GM18907 (cell line): ENCODE measurements around the gene LYPLA2.
"Not testable (repeated sequence)": the region's sequence is repeated elsewhere in the genome, so short reads cannot be mapped to it uniquely, and the experiment has no call there.

ENCODE experiments used
- ATAC-seq: cut with Tn5 transposase; IDR thresholded peaks from one replicate; pipeline ENCODE4 v1.9.1; 2021; ENCODE audit warnings: mild to moderate bottlenecking, moderate library complexity; ENCODE audit not compliant: unreplicated experiment

Gene LYPLA2

GRCh38 chr1:23777979-23778814 is 12.7 kb upstream of the LYPLA2 start, which contains the start of gene PITHD1:
PITHD1 (plus strand) TSS chr1:23778418; CDS start chr1:23778516, 98 bp downstream.
- ATAC-seq = peak; percentile 75

DNA sequence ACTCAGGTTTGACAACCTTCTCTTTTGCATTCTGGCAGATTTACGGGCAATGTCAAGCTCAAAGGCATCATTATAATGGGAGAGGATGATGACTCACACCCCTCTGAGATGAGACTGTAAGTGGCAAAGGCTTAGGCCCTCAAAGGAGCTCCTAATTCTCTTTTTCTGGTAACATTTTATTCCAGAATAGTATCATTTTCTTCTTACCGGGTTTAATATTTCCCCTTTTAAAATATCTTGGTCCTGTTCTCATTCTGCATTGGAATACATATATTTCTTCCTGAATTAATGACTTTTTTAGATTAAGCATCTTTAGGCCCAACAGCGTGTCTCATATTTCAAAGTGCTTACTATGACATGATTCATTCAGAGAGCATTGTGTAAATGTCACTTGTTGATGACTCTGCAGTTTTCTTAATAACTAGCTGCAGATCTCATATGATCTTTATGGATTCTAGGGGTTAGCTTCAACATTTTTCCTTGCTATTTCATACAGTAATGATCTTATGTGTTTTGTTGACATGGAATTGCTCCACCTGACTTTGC is 11.0 kb upstream of the LYPLA2 start:
- no peak for ATAC-seq

DNA sequence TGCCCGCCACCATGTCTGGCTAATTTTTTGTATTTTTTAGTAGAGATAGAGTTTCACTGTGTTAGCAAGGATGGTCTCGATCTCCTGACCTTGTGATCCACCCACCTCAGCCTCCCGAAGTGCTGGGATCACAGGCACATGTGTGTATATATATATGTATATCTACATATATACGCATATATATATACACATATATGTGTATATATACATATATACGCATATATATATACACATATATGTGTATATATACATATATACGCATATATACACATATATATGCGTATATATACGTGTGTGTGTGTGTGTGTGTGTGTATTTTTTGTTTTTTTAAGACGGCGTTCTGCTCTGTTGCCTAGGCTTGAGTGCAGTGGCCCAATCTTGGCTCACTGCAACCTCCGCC is 7.8 kb upstream of the LYPLA2 start:
- not testable (repeated sequence) for ATAC-seq

DNA sequence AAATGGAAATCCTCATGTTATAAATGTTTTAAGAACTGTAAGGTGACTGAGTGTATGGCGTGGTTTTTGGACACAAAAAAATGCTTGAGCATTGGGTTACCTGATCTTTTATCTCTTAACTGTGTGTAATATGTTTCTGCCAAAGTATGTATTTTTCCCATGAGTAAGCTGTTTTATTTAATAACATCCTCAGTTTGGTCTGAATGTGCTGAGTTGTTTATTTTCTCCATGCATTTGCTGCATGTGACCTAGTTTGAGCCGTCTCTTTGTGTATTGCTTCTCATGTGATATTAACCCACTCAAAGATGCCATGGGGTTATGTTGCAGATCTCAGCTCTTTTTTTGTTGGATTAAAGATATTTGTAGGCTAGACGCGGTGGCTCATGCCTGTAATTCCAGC is 6.1 kb upstream of the LYPLA2 start:
- no peak for ATAC-seq

- no peak for ATAC-seq
Observed at GRCh38 chr1:23787701-23788100, 3.2 kb upstream of the LYPLA2 start.

GRCh38 chr1:23788695-23789094 is 2.2 kb upstream of the LYPLA2 start:
- ATAC-seq = no peak

GRCh38 chr1:23791516-23792047 is 637 bp downstream of the LYPLA2 start:
- peak; percentile 4 for ATAC-seq

DNA sequence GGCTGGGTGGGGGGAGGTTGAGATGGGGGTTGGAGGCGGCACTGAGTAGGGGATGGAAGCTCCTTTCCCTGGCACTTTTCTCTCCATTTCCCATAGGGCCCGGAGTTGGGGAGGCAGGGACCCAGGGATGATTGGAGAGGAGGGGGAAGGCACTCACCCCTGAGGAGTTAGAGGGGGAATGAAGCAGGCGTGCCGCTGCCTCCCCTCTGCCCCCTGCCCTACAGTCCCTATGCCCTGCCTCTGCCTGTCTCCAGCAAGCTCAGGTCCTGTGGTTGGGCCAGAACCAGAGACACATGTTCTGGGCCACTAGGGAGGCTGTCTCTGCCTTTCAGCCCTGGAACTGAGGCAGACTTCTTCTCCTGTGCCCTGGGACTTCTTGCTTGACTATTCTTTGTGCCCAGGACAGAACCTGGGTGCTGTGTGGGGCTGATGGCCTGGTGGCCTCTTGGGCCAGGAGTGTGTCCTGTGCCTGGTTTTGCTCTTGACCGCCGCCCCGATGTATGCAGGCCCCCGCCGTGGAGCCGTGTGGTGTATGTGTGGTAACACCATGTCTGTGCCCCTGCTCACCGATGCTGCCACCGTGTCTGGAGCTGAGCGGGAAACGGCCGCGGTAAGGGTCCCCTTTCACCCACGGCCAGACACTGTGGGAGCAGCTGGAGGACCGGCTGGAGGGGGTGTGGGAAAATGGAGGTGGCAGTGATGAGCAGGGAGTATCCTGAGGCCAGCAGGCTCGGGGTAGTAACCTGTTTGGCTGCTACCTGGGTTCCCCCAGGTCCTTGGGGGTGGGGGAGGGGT is 1.4 kb downstream of the LYPLA2 start:
- no peak for ATAC-seq

- no peak for ATAC-seq
Observed at GRCh38 chr1:23793018-23793781, 2.3 kb downstream of the LYPLA2 start.

DNA sequence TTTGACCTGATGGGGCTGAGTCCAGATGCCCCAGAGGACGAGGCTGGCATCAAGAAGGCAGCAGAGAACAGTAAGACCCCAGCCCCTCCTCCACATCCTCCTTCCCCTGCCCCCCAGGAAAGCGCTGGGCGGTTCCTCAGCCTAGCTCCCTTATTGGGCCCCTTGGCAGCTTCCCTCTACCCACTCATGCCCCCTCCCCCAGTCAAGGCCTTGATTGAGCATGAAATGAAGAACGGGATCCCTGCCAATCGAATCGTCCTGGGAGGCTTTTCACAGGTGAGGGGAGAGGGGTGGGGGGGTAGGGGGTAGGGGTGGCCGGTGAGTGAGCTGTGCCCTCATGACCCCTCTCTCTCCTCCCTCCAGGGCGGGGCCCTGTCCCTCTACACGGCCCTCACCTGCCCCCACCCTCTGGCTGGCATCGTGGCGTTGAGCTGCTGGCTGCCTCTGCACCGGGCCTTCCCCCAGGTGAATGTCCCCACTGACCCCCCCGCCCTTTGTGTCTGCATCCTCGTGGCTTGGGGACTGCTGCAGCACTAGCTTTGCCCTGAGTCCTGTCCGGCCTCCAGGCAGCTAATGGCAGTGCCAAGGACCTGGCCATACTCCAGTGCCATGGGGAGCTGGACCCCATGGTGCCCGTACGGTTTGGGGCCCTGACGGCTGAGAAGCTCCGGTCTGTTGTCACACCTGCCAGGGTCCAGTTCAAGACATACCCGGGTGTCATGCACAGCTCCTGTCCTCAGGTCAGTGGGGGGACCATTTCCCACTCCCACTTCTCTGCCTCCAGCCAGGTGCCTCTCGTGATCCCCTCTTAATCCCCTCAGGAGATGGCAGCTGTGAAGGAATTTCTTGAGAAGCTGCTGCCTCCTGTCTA is 3.2 kb downstream of the LYPLA2 start:
- no peak for ATAC-seq

- not testable (repeated sequence) for ATAC-seq
Observed at GRCh38 chr1:23794732-23795182, 3.8 kb downstream of the LYPLA2 start.

DNA sequence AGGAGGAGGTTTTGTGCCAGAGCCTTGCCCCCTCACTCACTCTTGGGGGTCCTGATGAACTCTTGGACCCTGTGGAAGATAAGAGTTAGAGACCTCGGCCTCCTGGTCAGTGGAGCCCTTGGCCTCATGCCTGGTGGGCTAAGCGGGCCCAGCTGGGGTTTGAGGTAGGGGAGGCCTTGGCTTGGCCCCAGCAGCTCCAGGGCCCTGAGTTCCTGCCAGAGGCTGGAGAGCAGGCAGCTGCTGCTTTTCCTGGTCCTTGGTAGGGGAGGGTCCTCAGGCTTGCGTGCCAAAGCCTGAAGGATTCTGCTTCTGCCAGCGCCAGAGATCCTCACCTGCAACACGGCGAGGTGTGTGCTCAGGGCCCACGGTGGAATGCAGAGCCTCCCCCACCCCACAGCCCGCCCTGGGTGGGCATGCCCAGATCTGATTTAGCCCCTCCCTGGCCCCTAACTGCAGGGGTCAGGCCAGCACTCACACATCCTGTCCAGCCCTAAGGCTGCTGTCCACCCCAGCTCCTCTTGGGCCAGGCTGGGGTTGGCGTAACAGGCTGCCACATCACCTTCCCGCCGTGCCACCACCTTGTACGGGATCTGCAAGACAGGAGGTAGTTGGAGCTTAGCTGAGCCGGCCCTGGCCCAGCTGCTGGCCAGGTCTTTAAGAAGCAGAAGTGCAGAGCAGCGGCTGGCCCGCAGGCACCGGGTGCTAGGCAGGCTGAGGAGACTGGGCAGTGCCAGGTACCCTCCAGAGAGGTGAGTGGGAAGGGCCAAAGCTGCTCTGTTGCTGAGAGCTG is 4.9 kb downstream of the LYPLA2 start:
- ATAC-seq = no peak

- no peak for ATAC-seq
Observed at GRCh38 chr1:23796466-23797271, 5.7 kb downstream of the LYPLA2 start.

- no peak for ATAC-seq
Observed at GRCh38 chr1:23797478-23798448, 6.8 kb downstream of the LYPLA2 start.

GRCh38 chr1:23798662-23799142 is 7.8 kb downstream of the LYPLA2 start:
- no peak for ATAC-seq

GRCh38 chr1:23799255-23799569 is 8.3 kb downstream of the LYPLA2 start:
- ATAC-seq = no peak
